Lower leg skin (tissue), 3 donors: ENCODE data around the gene CAMTA1.

Experiments used
- CTCF ChIP-seq, 3 donors: fragments of 450-650 bp; IDR thresholded peaks; one replicate each; pipeline ENCODE4 v1.5.1; 2016; ENCODE audit warnings: antibody characterized with exemption in 3 of 3, mild to moderate bottlenecking in 3 of 3, moderate library complexity in 2 of 3
- POLR2A ChIP-seq, 2 donors: fragments of 450-650 bp; IDR thresholded peaks; one replicate each; pipeline ENCODE4 v1.6.1; 2016 to 2017; ENCODE audit warnings: antibody characterized with exemption in 2 of 2, mild to moderate bottlenecking in 1 of 2, moderate library complexity in 1 of 2

DNA sequence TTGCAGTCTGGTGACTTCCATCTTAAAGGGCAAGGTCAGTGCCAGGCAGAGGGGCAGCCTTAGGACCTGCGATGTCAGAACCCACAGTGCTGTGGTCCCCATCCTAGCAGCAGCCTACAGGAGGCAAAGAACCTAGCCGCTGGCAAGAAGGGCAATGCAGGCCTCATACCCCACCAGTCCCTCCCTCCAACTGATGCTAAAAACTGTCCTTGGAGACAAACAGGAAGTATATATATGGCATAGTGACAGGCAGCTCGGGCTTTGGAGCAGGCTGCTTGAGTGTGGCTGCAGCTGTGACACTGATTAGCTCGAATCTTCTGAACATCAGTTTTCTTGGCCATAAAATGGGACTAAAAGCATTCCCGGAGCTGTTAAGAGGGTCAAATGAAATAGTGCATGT lies 829.9 kb downstream of the CAMTA1 start:
- TF ChIP-seq CTCF (IDR thresholded peaks at IDR 0.05) (no peak), POLR2A (IDR thresholded peaks at IDR 0.05) (no peak)
